HEK293 (cell line): ENCODE results near the gene PLCB1.

Experiments
- CTCF ChIA-PET: fragments of 350-600 bp; formaldehyde crosslinking; extraction: SDS; loops from one replicate; lab custom pipeline; 2021; ENCODE audit warnings: antibody characterized with exemption; lab: Yijun Ruan, JAX
- POLR2A ChIA-PET: fragments of 300-600 bp; formaldehyde crosslinking; extraction: SDS; loops from one replicate; lab custom pipeline; 2020; ENCODE audit warnings: antibody characterized with exemption, inconsistent platforms; lab: Yijun Ruan, JAX
- H3K27ac ChIP-seq: fragments of 200-500 bp; sonication (Bioruptor generic); 2 replicates; pipeline ENCODE4 v1.5.1; 2014; ENCODE audit warnings: low read depth, low read length, control low read depth, inconsistent platforms; ENCODE audit errors: extremely low read depth
- H3K36me3 ChIP-seq, 2 experiments: fragments of 200-500 bp in 1 of 2; sonication (Bioruptor generic) in 1 of 2; 1 replicate in 1 of 2; 2 replicates in 1 of 2; pipeline ENCODE4 v1.5.1; 2014 to 2017; ENCODE audit warnings: inconsistent platforms in 2 of 2, low read length in 2 of 2; ENCODE audit not compliant: control insufficient read depth in 2 of 2, insufficient read depth in 1 of 2
- H3K4me1 ChIP-seq: fragments of 200-500 bp; sonication (Bioruptor generic); 2 replicates; pipeline ENCODE4 v1.5.1; 2014; ENCODE audit warnings: mild to moderate bottlenecking, low read length, inconsistent platforms; ENCODE audit not compliant: control insufficient read depth, insufficient read depth
- H3K4me3 ChIP-seq: 2 replicates; pipeline ENCODE4 v1.5.1; 2011; ENCODE audit warnings: low read depth, mild to moderate bottlenecking, control low read depth, low read length, moderate library complexity
- H3K9me3 ChIP-seq: fragments of 200-500 bp; sonication (Bioruptor generic); 2 replicates; pipeline ENCODE4 v1.5.1; 2014; ENCODE audit warnings: low read depth, low read length, inconsistent platforms; ENCODE audit not compliant: control insufficient read depth, insufficient read depth
- BCL11A ChIP-seq: fragments of 450-650 bp; formaldehyde crosslinking; IDR thresholded peaks from 2 replicates; pipeline ENCODE4 v1.5.1; 2016; ENCODE audit warnings: low read depth, missing biosample characterization, missing genetic modification characterization
- HOXD13 ChIP-seq: sonication (generic); formaldehyde crosslinking; IDR thresholded peaks from 2 replicates; pipeline ENCODE4 v1.8.0; 2022; ENCODE audit warnings: missing genetic modification reagents, borderline replicate concordance
- KLF1 ChIP-seq: fragments of 450-650 bp; formaldehyde crosslinking; IDR thresholded peaks from 2 replicates; pipeline ENCODE4 v1.5.1; 2016; ENCODE audit warnings: missing biosample characterization, missing genetic modification characterization
- REPIN1 ChIP-seq: fragments of 450-650 bp; formaldehyde crosslinking; IDR thresholded peaks from 2 replicates; pipeline ENCODE4 v1.5.1; 2017; ENCODE audit warnings: missing biosample characterization, missing genetic modification characterization, low read depth
- SETDB1 ChIP-seq: IDR thresholded peaks from one replicate; pipeline ENCODE4 v1.6.1; 2017; ENCODE audit warnings: mild to moderate bottlenecking, low read length, moderate library complexity, mixed read lengths; ENCODE audit not compliant: insufficient read length
- ZFP3 ChIP-seq: fragments of 450-650 bp; formaldehyde crosslinking; IDR thresholded peaks from 2 replicates; pipeline ENCODE4 v1.5.1; 2016; ENCODE audit warnings: low read depth, missing biosample characterization, missing genetic modification characterization
- ZNF157 ChIP-seq: fragments of 450-650 bp; formaldehyde crosslinking; IDR thresholded peaks from 2 replicates; pipeline ENCODE4 v1.5.1; 2016; ENCODE audit warnings: missing biosample characterization, missing genetic modification characterization
- ZNF214 ChIP-seq: fragments of 450-650 bp; formaldehyde crosslinking; IDR thresholded peaks from 2 replicates; pipeline ENCODE4 v1.5.1; 2017; ENCODE audit warnings: missing biosample characterization, mild to moderate bottlenecking, missing genetic modification characterization, borderline replicate concordance
- ZNF223 ChIP-seq: fragments of 450-650 bp; formaldehyde crosslinking; IDR thresholded peaks from 2 replicates; pipeline ENCODE4 v1.5.1; 2016; ENCODE audit warnings: missing biosample characterization, missing genetic modification characterization
- ZNF341 ChIP-seq: fragments of 450-650 bp; formaldehyde crosslinking; IDR thresholded peaks from 2 replicates; pipeline ENCODE4; 2016; ENCODE audit warnings: low read depth, missing biosample characterization, missing genetic modification characterization
- ZNF394 ChIP-seq: fragments of 450-650 bp; formaldehyde crosslinking; IDR thresholded peaks from 2 replicates; pipeline ENCODE4 v1.5.1; 2016; ENCODE audit warnings: missing biosample characterization, missing genetic modification characterization, mild to moderate bottlenecking, moderate library complexity, borderline replicate concordance
- ZNF449 ChIP-seq: fragments of 450-650 bp; formaldehyde crosslinking; IDR thresholded peaks from 2 replicates; pipeline ENCODE4 v1.5.1; 2017; ENCODE audit warnings: missing biosample characterization, mild to moderate bottlenecking, missing genetic modification characterization, moderate library complexity
- ZNF529 ChIP-seq: fragments of 450-650 bp; formaldehyde crosslinking; IDR thresholded peaks from 2 replicates; pipeline ENCODE4 v1.5.1; 2017; ENCODE audit warnings: missing genetic modification characterization, missing biosample characterization; ENCODE audit not compliant: insufficient replicate concordance
- ZNF549 ChIP-seq: fragments of 450-650 bp; IDR thresholded peaks from 2 replicates; pipeline ENCODE4 v1.5.1; 2018; ENCODE audit warnings: missing biosample characterization, missing genetic modification characterization, mild to moderate bottlenecking, inconsistent platforms, moderate library complexity
- ZNF571 ChIP-seq: fragments of 450-650 bp; formaldehyde crosslinking; IDR thresholded peaks from 2 replicates; pipeline ENCODE4 v1.5.0; 2017; ENCODE audit warnings: missing biosample characterization, missing genetic modification characterization
- ZNF600 ChIP-seq: fragments of 450-650 bp; formaldehyde crosslinking; IDR thresholded peaks from 2 replicates; pipeline ENCODE4 v1.5.1; 2016; ENCODE audit warnings: missing biosample characterization, missing genetic modification characterization
- ZNF692 ChIP-seq: fragments of 450-650 bp; formaldehyde crosslinking; IDR thresholded peaks from 2 replicates; pipeline ENCODE4 v1.5.1; 2016; ENCODE audit warnings: missing biosample characterization, missing genetic modification characterization
- ZNF768 ChIP-seq: fragments of 450-650 bp; formaldehyde crosslinking; IDR thresholded peaks from 2 replicates; pipeline ENCODE4 v1.5.1; 2018; ENCODE audit warnings: missing biosample characterization, mild to moderate bottlenecking, missing genetic modification characterization
- ZSCAN18 ChIP-seq: fragments of 450-650 bp; formaldehyde crosslinking; IDR thresholded peaks from 2 replicates; pipeline ENCODE4 v1.5.1; 2016; ENCODE audit warnings: missing biosample characterization, missing genetic modification characterization
- ZXDB ChIP-seq: fragments of 450-650 bp; formaldehyde crosslinking; IDR thresholded peaks from 2 replicates; pipeline ENCODE4 v1.5.1; 2016; ENCODE audit warnings: missing biosample characterization, missing genetic modification characterization

PLCB1 gene

GRCh38 chr20:8244637-8245036 is 112.6 kb downstream of the PLCB1 start (continued):
- no peak for TF ChIP-seq ZNF692 (tag by site-specific recombination)
- TF ChIP-seq ZNF768 = no peak
- no peak for TF ChIP-seq BCL11A (tag by site-specific recombination)

GRCh38 chr20:8246153-8246552 is 114.1 kb downstream of the PLCB1 start:
- POLR2A ChIA-PET = no interaction called here
- Histone ChIP-seq H3K27ac (no peak overlapping the region), H3K9me3 (no peaks in the 10 kb centered on the region), H3K36me3 (no peaks in the 10 kb centered on the region)
- CTCF ChIA-PET = interaction anchor here (0.5 kb wide), 1 partner anchor 42 kb away, joined by 3 read pairs; no protein-coding TSS in a partner anchor
- peak; percentile 47 for TF ChIP-seq SETDB1
- no peak for TF ChIP-seq ZNF449 (tag by site-specific recombination)
- TF ChIP-seq, all 188 proteins: peak for 1
- Histone ChIP-seq H3K4me3 (no peak overlapping the region), H3K4me1 (0 out of 2 replicates have a peak, but pooled peaks cover 5% of the 10 kb centered on the region)

- Histone ChIP-seq H3K4me1 (0 out of 2 replicates have a peak, but pooled peaks cover 3% of the 10 kb centered on the region), H3K9me3 (no peaks in the 10 kb centered on the region), H3K4me3 (no peak overlapping the region), H3K27ac (no peak overlapping the region), H3K36me3 (no peaks in the 10 kb centered on the region)
- ChIA-PET POLR2A (no interaction called here), CTCF (no interaction called here)
- no peak for TF ChIP-seq ZNF341 (tag by site-specific recombination)
- TF ChIP-seq ZNF157 (tag by site-specific recombination) = no peak
- no peak for TF ChIP-seq ZSCAN18 (tag by site-specific recombination)
- no peak for TF ChIP-seq REPIN1 (tag by site-specific recombination)
- TF ChIP-seq ZNF571 = no peak
- no peak for TF ChIP-seq KLF1 (tag by site-specific recombination)
- no peak for TF ChIP-seq ZFP3 (tag by site-specific recombination)
- TF ChIP-seq ZNF214 (tag by site-specific recombination) = no peak
- no peak for TF ChIP-seq ZNF394 (tag by site-specific recombination)
Measured at GRCh38 chr20:8246716-8247115, 114.7 kb downstream of the PLCB1 start.

GRCh38 chr20:8248051-8248450 is 116.0 kb downstream of the PLCB1 start:
- H3K4me3 ChIP-seq = no peak overlapping the region
- H3K36me3 ChIP-seq = no peaks in the 10 kb centered on the region
- H3K9me3 ChIP-seq = no peaks in the 10 kb centered on the region
- H3K4me1 ChIP-seq = 0 out of 2 replicates have a peak, but pooled peaks cover 3% of the 10 kb centered on the region
- no peak overlapping the region for H3K27ac ChIP-seq
- TF ChIP-seq ZNF223 (no peak), ZNF600 (no peak), HOXD13 (CRISPR knock-in tag) (no peak), ZXDB (tag by site-specific recombination) (no peak), REPIN1 (tag by site-specific recombination) (no peak), ZNF549 (tag by site-specific recombination) (no peak), ZNF529 (tag by site-specific recombination) (no peak)
- CTCF ChIA-PET = no interaction called here
- POLR2A ChIA-PET = no interaction called here
